Caco-2 (cell line): ENCODE results near the gene CUEDC2. TPM values are rescaled to one million over a fixed set of nuclear protein-coding genes. Genes with fewer than 3 reads are reported as not detected.

ENCODE experiments used
- BruUV-seq: library from RNA; stranded (reverse); fragments of 400-500 nt; replicated peaks from 2 replicates; lab custom pipeline; 2021; lab: Mats Ljungman, UMichigan
- CTCF ChIA-PET: fragments of 300-600 bp; sonication (Branson Sonifier 250); formaldehyde crosslinking; loops from one replicate; lab custom pipeline; 2022; ENCODE audit warnings: antibody characterized with exemption; lab: Charles Lee
- POLR2A ChIA-PET: fragments of 300-600 bp; sonication (Branson Sonifier 250); formaldehyde crosslinking; loops from one replicate; lab custom pipeline; 2022; ENCODE audit warnings: antibody characterized with exemption; lab: Charles Lee
- DNase-seq, 2 experiments: peaks; one replicate each; pipeline versions ENCODE4 v3.0.0 to v3.0.0-alpha.2; 2020 to 2022
- H3K27me3 ChIP-seq: replicated peaks from 2 replicates; pipeline ENCODE4 v1.6.0; 2011; ENCODE audit warnings: low read length; ENCODE audit not compliant: control insufficient read depth, insufficient read depth
- H3K36me3 ChIP-seq: 2 replicates; pipeline ENCODE4 v1.5.1; 2011; ENCODE audit warnings: low read length; ENCODE audit not compliant: control insufficient read depth, insufficient read depth
- H3K4me1 ChIP-seq: fragments of 250-450 bp; sonication (Bioruptor Pico); 2 replicates; pipeline ENCODE4 v1.5.1; 2020; ENCODE audit warnings: mild to moderate bottlenecking
- H3K4me3 ChIP-seq: 2 replicates; pipeline ENCODE4 v1.5.1; 2011; ENCODE audit warnings: low read depth, mild to moderate bottlenecking, control low read depth, low read length
- H3K9me3 ChIP-seq: fragments of 250-450 bp; sonication (Bioruptor Pico); 2 replicates; pipeline ENCODE4 v1.5.1; 2020; ENCODE audit warnings: mild to moderate bottlenecking, moderate library complexity
- H3K27ac Mint-ChIP-seq: one replicate; pipeline ENCODE4 v1.8.0; 2022; ENCODE audit warnings: mixed read lengths; ENCODE audit not compliant: unreplicated experiment
- H3K27me3 Mint-ChIP-seq: one replicate; pipeline ENCODE4 v1.8.0; 2022; ENCODE audit warnings: mixed read lengths; ENCODE audit not compliant: insufficient read depth, unreplicated experiment
- H3K36me3 Mint-ChIP-seq: one replicate; pipeline ENCODE4 v1.8.0; 2022; ENCODE audit warnings: mild to moderate bottlenecking, mixed read lengths; ENCODE audit not compliant: insufficient read depth, unreplicated experiment
- H3K4me1 Mint-ChIP-seq: one replicate; pipeline ENCODE4 v1.8.0; 2022; ENCODE audit warnings: low read depth, mixed read lengths; ENCODE audit not compliant: unreplicated experiment
- H3K4me3 Mint-ChIP-seq: one replicate; pipeline ENCODE4 v1.8.0; 2022; ENCODE audit warnings: mild to moderate bottlenecking, moderate library complexity, mixed read lengths; ENCODE audit not compliant: unreplicated experiment
- H3K9me3 Mint-ChIP-seq: one replicate; pipeline ENCODE4 v1.8.0; 2022; ENCODE audit warnings: mixed read lengths; ENCODE audit not compliant: unreplicated experiment
- intact Hi-C: fragments of 100-400 bp; cut with micrococcal nuclease; formaldehyde crosslinking; loops from one replicate; pipeline ENCODE4 v1.10.0; 2022; ENCODE audit not compliant: unreplicated experiment
- total RNA-seq: library from RNA; stranded (reverse); gene quantifications from 2 replicates; pipeline ENCODE4 v1.2.3, GENCODE V29; 2022
- TF ChIP-seq, protein P1 (sequence below), 2 experiments: fragments of 200-600 bp in 1 of 2; IDR thresholded peaks; 1 replicate in 1 of 2; 2 replicates in 1 of 2; pipeline versions ENCODE4 v1.5.1 to v1.8.0; 2011 to 2022; ENCODE audit warnings: antibody characterized with exemption in 1 of 2, control low read depth in 1 of 2, inconsistent platforms in 1 of 2, low read depth in 1 of 2, low read length in 1 of 2, mild to moderate bottlenecking in 1 of 2, moderate library complexity in 1 of 2; ENCODE audit not compliant: insufficient read depth in 1 of 2, severe bottlenecking in 1 of 2, unreplicated experiment in 1 of 2

The CUEDC2 gene
- total RNA-seq, 1 experiment from 2014 or later = 32.1 TPM

DNA sequence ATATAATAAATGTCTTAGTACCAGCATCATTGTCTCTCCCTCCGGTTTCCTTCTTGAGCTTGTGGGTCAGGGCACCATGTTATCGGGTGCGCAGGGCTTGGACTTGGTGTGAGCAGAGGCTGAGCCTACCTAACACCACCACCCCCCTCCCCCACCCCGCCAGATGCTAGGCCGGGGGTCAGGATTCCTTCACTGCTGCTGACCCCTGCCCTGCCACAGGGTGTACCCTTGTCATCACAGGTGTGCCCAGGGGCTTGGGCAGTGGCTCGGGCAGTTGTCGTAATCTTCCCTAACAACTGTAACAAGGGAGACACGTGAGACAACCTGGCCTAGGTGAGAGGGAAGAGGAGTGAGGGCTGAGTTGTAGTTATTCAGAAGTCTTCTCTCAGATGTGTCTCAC, 49.5 kb downstream of the CUEDC2 start:
- Histone ChIP-seq H3K36me3 (peaks cover 4% of the 10 kb centered on the region), H3K4me1 (no peaks in the 10 kb centered on the region), H3K27me3 (no peaks in the 10 kb centered on the region), H3K4me3 (no peak overlapping the region), H3K9me3 (no peaks in the 10 kb centered on the region)
- CTCF ChIA-PET = interaction anchor here (0.6 kb wide), 1 partner anchor 21 kb away, joined by 6 read pairs; no protein-coding TSS in a partner anchor
- TF ChIP-seq, protein P1, sequence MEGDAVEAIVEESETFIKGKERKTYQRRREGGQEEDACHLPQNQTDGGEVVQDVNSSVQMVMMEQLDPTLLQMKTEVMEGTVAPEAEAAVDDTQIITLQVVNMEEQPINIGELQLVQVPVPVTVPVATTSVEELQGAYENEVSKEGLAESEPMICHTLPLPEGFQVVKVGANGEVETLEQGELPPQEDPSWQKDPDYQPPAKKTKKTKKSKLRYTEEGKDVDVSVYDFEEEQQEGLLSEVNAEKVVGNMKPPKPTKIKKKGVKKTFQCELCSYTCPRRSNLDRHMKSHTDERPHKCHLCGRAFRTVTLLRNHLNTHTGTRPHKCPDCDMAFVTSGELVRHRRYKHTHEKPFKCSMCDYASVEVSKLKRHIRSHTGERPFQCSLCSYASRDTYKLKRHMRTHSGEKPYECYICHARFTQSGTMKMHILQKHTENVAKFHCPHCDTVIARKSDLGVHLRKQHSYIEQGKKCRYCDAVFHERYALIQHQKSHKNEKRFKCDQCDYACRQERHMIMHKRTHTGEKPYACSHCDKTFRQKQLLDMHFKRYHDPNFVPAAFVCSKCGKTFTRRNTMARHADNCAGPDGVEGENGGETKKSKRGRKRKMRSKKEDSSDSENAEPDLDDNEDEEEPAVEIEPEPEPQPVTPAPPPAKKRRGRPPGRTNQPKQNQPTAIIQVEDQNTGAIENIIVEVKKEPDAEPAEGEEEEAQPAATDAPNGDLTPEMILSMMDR (IDR thresholded peaks at IDR 0.05; ENCODE audit: insufficient read depth in 1 of 2, low read depth in 1 of 2, low read length in 1 of 2, severe bottlenecking in 1 of 2, unreplicated experiment in 1 of 2) = no peak
- Mint-ChIP-seq H3K4me1 (no peaks in the 10 kb centered on the region), H3K9me3 (no peaks in the 10 kb centered on the region), H3K4me3 (no peak overlapping the region), H3K36me3 (peaks cover 58% of the 10 kb centered on the region), H3K27ac (no peak overlapping the region), H3K27me3 (no peaks in the 10 kb centered on the region)
- POLR2A ChIA-PET = no interaction called here
- intact Hi-C loops = no loop called here
- no peak for DNase-seq
- no TSS peak for BruUV-seq

DNA sequence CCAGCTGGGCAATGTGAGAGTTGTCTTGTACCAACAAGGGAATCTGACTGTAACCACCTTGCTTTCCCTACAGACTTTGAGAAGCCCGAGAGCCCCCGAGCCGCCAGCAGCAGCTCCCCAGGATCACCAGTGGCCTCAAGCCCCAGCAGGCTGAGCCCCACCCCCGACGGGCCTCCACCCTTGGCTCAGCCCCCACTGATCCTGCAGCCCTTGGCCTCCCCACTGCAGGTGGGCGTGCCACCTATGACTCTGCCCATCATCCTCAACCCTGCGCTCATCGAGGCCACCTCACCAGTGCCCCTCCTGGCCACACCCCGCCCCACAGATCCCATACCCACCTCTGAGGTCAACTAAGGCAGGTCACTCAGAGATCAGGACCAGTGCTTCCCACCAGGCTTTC, 50.4 kb downstream of the CUEDC2 start:
- peaks cover 63% of the 10 kb centered on the region for H3K36me3 Mint-ChIP-seq
- intact Hi-C loops = no loop called here
- Histone ChIP-seq H3K27me3 (no peaks in the 10 kb centered on the region), H3K4me3 (no peak overlapping the region), H3K4me1 (no peaks in the 10 kb centered on the region), H3K36me3 (peaks cover 4% of the 10 kb centered on the region), H3K9me3 (no peaks in the 10 kb centered on the region)
- no peak for DNase-seq
- no peak overlapping the region for H3K27ac Mint-ChIP-seq
- TF ChIP-seq, protein P1 (IDR thresholded peaks at IDR 0.05; ENCODE audit: insufficient read depth in 1 of 2, low read depth in 1 of 2, low read length in 1 of 2, severe bottlenecking in 1 of 2, unreplicated experiment in 1 of 2) = no peak
- H3K27me3 Mint-ChIP-seq = no peaks in the 10 kb centered on the region
- CTCF ChIA-PET = interaction anchor here (0.6 kb wide), 1 partner anchor 147 kb away, joined by 3 read pairs; no protein-coding TSS in a partner anchor
- no peaks in the 10 kb centered on the region for H3K4me1 Mint-ChIP-seq
- H3K4me3 Mint-ChIP-seq = no peak overlapping the region
- no TSS peak for BruUV-seq
- no peaks in the 10 kb centered on the region for H3K9me3 Mint-ChIP-seq
- POLR2A ChIA-PET = no interaction called here

DNA sequence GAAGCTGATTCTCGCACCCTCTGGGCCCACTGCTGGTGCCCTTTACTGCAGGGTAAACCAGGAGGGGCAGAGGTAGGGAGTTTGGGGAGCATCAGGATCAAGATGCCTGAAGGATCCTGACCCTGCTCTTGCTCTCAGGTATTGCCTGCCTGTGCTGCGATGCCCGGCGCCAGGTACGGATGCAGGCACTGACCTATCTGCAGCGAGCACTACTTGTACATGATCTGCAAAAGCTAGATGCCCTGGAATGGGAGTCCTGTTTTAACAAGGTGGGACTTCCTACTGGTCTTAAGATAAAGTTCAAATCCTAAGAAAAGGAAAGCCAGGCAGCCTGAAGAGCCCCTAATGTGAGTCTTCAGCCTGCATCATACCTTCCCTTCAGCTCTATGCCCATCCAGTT, 53.0 kb downstream of the CUEDC2 start:
- intact Hi-C loops = no loop called here
- Mint-ChIP-seq H3K4me3 (no peak overlapping the region), H3K36me3 (peaks cover 76% of the 10 kb centered on the region), H3K4me1 (no peaks in the 10 kb centered on the region), H3K27ac (no peak overlapping the region), H3K9me3 (no peaks in the 10 kb centered on the region), H3K27me3 (no peaks in the 10 kb centered on the region)
- no peak for DNase-seq
- Histone ChIP-seq H3K9me3 (no peaks in the 10 kb centered on the region), H3K27me3 (no peaks in the 10 kb centered on the region), H3K4me1 (no peaks in the 10 kb centered on the region), H3K36me3 (peaks cover 8% of the 10 kb centered on the region), H3K4me3 (no peak overlapping the region)
- no TSS peak for BruUV-seq
- POLR2A ChIA-PET = no interaction called here
- TF ChIP-seq, protein P1 (IDR thresholded peaks at IDR 0.05; ENCODE audit: insufficient read depth in 1 of 2, low read depth in 1 of 2, low read length in 1 of 2, severe bottlenecking in 1 of 2, unreplicated experiment in 1 of 2) = no peak
- CTCF ChIA-PET = interaction anchor here (0.7 to 1.1 kb wide), 2 partner anchors 20 to 27 kb away, joined by 3 read pairs; no protein-coding TSS in a partner anchor
